Activated CD8-positive, alpha-beta memory T cell treated with anti-CD3 and anti-CD28 coated beads, Interleukin-2, amount 50 U/mL, for 1 hour (primary cell): ENCODE results near the gene RIC8B.

Experiments used
- DNase-seq: peaks from one replicate; pipeline ENCODE4 v3.0.0-alpha.2; 2020; ENCODE audit errors: extremely low read depth

Gene RIC8B

GRCh38 chr12:106867651-106868050 lies 93.2 kb downstream of the RIC8B start:
- no peak for DNase-seq

DNA sequence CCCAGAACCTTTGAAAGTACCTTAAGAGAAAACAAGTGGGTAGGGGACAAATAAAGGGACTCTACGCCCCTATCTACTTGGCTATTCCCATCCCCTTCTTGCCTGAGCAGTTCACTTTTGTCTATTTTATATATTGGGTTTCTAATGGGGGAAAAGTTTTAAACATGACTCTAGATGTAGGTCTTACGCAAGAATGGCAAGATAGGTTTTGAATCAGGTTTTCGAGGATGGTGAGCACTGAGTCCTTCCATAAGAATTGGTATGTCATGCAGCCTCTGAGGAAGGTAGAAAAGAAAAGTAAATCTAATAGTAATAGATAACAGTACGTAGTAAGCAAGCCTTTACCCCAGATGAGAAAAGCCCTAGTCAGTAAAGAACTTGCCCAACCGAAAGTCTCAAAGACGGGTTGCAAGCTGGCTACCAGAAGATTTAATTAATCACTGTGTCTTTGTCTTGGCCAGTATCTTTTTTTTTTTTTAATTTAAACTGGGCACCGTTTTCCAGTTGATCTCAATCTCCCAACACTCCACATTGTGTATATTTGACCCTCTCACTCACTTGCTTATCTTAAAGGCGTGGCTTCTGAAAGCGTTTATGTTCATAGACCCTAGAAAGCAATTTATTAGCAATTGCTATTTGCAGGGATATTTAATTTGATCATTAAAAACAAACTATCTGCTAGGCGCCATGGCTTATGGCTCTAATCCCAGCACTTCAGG lies 94.7 kb downstream of the RIC8B start:
- DNase-seq: no peak

DNA sequence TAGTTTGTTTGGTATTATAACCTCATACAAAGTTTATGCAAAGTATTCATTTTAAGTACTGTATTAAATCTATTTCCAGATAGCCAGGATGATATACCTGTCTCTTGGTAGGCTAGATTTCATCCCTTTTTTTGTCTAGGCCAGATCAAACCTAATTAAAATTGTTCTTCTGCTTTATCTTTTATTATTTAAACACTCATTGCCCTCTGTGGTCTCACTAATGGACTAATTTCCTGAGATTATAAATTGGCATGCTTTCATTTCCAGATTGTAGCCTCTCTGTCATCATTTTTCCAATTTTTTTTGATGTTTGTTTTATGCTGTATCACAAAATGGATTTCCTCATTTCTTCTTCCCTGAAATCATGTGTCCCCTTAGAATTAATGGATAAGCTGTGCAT lies 95.6 kb downstream of the RIC8B start:
- DNase-seq: no peak

- no peak for DNase-seq
Observed at GRCh38 chr12:106871477-106871876, 97.0 kb downstream of the RIC8B start.

DNA sequence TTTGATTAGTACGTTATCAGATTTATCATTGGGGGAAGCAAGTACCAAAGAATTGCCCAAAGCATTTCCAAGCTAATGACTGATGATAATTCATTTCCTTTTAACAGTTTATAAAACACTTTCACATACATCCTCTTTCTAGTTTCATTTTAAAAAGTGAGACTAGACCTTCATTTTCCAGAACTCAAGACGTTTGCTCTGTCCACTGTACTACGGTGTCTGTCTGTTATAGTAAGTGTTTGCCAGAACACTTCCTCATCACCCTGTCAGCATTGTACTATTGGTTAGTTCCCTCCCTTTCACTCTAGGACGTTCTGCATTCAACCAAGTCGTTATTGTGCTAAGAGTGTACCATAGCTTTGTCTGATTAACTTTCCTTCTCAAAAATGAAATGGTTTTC lies 99.5 kb downstream of the RIC8B start:
- DNase-seq: no peak

GRCh38 chr12:106878804-106879203 lies 104.3 kb downstream of the RIC8B start:
- no peak for DNase-seq

GRCh38 chr12:106879612-106880011 lies 105.1 kb downstream of the RIC8B start:
- no peak for DNase-seq

GRCh38 chr12:106883426-106883825 lies 108.9 kb downstream of the RIC8B start:
- no peak for DNase-seq

DNA sequence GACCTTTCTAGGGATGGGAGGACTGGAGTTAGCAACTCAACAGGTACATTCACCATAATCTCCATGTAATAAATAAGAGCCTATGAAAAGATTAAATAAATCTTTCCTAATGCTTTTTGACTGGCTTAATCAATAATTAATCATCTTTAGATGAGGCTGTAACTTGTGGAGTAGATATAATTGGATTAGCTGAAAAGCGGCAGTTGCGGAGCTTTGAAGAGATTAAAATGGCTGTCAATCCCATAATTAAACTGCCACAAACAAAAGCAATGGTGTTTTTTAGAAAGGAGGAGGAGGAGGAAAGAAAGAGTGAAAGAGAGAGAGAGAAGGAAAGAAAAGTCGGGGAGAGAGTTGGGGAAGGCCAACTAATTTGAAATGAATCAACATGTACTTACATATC lies 110.5 kb downstream of the RIC8B start:
- no peak for DNase-seq

GRCh38 chr12:106885541-106886249 lies 111.2 kb downstream of the RIC8B start:
- DNase-seq: no peak

DNA sequence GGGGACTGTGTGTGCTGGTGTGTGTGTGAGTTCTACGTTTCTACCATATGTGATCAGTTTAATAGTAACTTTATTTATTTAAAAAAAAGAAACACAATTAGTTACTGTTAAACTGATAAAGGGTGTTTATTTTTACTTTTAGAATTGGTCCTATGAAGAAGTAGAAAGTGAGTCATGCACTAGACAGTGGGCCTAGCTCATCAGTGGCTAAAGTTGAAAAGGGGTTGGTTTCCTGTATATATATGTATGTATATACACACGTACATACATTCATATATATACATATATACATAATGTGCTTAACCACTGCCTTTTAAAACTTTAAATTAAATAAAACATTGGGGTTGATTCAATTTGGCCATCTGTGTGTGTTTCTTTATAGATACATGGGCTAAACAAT lies 112.5 kb downstream of the RIC8B start:
- DNase-seq: no peak

GRCh38 chr12:106888348-106888970 lies 114.0 kb downstream of the RIC8B start:
- DNase-seq: no peak

- DNase-seq: no peak
Observed at GRCh38 chr12:106889326-106889725, 114.8 kb downstream of the RIC8B start.

GRCh38 chr12:106889950-106890626 lies 115.6 kb downstream of the RIC8B start:
- no peak for DNase-seq

DNA sequence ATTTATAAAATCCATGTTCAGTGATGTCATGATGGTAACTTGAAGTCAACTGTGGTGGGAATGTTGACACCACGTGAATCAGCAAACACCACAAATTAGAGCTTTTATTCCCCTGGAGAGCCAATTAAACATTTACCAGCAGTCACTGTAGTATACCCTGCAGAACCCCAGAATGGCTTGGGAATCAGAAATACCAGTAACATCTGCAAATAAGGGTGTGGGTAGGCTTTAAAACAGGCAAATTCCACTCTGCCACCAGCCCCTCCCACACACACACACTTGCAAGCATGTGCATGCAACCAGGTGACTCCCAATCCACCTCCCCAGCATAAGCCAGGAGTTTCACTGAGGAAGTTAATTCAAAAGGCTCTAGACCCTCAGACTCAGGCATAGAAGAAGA lies 117.6 kb downstream of the RIC8B start:
- no peak for DNase-seq

- no peak for DNase-seq
Observed at GRCh38 chr12:106893451-106893850, 119.0 kb downstream of the RIC8B start.

DNA sequence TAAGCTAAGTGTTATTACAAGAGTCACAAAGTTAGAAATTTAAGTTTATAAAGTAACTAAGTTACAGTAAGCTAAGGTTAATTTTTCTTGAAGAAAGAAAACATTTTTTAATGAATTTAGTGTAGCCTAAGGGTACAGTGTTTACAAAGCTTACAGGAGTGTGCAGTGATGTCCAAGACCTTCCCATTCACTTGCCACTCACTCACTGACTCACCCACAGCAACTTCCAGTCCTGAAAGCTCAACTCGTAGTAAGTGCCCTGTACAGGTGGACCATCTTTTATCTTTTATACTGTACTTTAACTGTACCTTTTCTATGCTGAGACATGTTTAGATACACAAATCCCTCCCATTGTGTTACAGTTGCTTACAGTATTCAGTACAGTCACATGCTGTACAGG lies 120.3 kb downstream of the RIC8B start:
- DNase-seq: no peak

DNA sequence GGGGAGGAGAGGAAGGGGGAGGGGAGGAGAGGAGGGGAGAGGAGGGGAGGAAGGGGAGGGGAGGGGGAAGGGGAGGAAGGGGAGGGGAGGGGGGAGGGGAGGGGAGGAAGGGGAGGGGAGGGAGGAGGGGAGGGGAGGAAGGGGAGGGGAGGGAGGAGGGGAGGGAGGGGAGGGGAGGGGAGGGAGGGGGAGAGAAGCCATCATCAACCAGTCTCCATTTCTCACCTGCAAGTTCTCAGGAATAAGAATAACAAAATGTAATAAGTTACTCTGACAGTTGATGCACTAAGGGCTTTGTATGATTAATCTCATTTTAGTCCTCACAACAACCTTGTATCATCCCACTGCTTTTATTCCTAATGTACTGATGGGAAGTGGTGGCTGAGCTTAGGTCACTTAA lies 122.1 kb downstream of the RIC8B start:
- no peak for DNase-seq

DNA sequence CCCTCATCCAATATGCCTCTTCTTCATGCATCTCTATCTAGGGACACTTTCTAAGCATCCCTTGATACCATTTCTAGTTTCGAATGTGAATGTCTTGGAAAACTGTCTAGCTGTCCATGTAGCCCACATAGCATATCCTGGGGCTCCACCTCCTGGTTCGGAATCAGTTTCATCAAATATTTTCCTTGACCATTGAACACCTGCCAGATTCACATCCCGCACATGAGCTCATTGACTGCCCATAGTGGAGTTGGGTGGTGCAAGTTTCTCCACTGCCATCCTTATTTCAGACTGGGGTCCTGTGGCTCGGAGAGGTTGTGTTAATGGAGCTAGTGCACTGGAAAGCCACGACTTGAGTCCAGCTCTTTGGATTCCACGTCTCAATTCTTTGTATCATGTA lies 122.6 kb downstream of the RIC8B start:
- no peak for DNase-seq

- DNase-seq: no peak
Observed at GRCh38 chr12:106897981-106898901, 123.8 kb downstream of the RIC8B start.

DNA sequence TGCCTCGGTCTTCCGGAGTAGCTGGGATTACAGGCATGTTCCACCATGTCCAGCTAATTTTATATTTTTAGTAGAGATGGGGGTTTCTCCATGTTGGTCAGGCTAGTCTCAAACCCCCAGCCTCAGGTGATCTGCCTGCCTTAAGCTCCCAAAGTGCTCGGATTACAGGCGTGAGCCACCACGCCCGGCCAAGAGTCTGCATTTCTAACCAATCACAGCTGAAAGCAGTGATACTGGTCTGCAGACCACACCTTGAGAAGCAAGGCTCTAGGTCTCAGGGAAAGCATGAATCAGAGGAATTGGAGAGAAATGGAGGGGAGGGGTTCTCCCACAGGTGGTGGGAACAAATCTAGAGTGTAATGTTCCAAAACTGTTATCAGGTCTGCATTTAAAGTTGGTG lies 126.1 kb downstream of the RIC8B start:
- no peak for DNase-seq
